GM21723 (cell line): ENCODE data around the gene RDH16.
"Not testable (repeated sequence)": the region's sequence is repeated elsewhere in the genome, so short reads cannot be mapped to it uniquely, and the experiment has no call there.

ENCODE experiments used
- ATAC-seq: cut with Tn5 transposase; IDR thresholded peaks from one replicate; pipeline ENCODE4 v1.9.1; 2021; ENCODE audit warnings: mild to moderate bottlenecking, moderate library complexity; ENCODE audit not compliant: unreplicated experiment

RDH16 gene

GRCh38 chr12:56927281-56927680 is 30.1 kb downstream of the RDH16 start:
- ATAC-seq = no peak

- ATAC-seq = no peak
Measured at GRCh38 chr12:56922031-56922430, 35.4 kb downstream of the RDH16 start.

GRCh38 chr12:56921346-56921745 is 36.1 kb downstream of the RDH16 start:
- ATAC-seq = no peak

GRCh38 chr12:56918139-56918538 is 39.3 kb downstream of the RDH16 start:
- not testable (repeated sequence) for ATAC-seq

- ATAC-seq = no peak
Measured at GRCh38 chr12:56916996-56917333, 40.4 kb downstream of the RDH16 start.

- ATAC-seq = no peak
Measured at GRCh38 chr12:56916296-56916995, 41.0 kb downstream of the RDH16 start.

- ATAC-seq = no peak
Measured at GRCh38 chr12:56914724-56915123, 42.7 kb downstream of the RDH16 start.

- no peak for ATAC-seq
Measured at GRCh38 chr12:56914256-56914655, 43.2 kb downstream of the RDH16 start.

- ATAC-seq = not testable (repeated sequence)
Measured at GRCh38 chr12:56909403-56909802, 48.0 kb downstream of the RDH16 start.

GRCh38 chr12:56908136-56908535 is 49.3 kb downstream of the RDH16 start:
- ATAC-seq = no peak

GRCh38 chr12:56905852-56906251 is 51.6 kb downstream of the RDH16 start:
- no peak for ATAC-seq

GRCh38 chr12:56903374-56903773 is 54.0 kb downstream of the RDH16 start:
- no peak for ATAC-seq
